Activated T-helper 1 cell treated with anti-CD3 and anti-CD28 coated beads, Interleukin-2, amount 50 U/mL, for 16 hours (primary cell): ENCODE measurements around the gene MAP3K4.
"Not testable (repeated sequence)": the region's sequence is repeated elsewhere in the genome, so short reads cannot be mapped to it uniquely, and the experiment has no call there.

ENCODE experiments used
- DNase-seq, 2 donors: peaks; one replicate each; pipeline ENCODE4 v3.0.0-alpha.2; 2020; ENCODE audit warnings: low read depth in 1 of 2, low spot score in 1 of 2

MAP3K4 gene

DNA sequence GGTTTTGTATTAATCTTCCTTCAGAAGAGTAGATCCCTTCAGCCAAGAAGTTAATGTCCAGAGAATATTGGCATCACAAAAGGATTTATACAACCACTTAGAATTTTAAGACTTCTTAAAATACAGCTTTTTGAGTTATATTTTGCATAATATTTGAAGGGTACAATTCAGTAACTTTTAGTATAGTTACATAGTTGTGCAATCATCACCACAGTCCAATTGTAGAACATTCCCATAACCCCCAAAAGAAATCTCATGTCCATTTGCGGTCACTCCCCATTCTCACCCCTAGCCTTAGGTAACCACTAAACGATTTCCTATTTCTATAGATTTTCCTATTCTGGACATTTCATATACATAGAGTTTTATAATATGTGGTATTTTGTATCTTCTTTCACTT is 126.4 kb downstream of the MAP3K4 start:
- DNase-seq: no peak

DNA sequence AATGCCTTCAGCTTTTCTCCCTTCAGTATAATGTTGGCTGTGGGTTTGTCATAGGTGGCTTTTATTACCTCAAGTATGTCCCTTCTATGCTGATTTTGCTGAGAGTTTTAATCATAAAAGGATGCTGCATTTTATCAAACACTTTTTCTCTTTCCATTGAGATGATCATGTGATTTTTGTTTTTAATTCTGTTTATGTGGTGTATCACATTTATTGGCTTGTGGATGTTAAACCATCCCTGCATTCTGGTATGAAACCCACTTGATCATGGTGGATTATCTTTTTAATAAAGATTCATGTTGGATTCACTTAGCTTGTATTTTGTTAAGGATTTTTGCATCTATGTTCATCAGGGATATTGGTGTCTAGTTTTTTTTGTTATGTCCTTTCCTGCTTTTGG is 131.8 kb downstream of the MAP3K4 start:
- not testable (repeated sequence) for DNase-seq

DNA sequence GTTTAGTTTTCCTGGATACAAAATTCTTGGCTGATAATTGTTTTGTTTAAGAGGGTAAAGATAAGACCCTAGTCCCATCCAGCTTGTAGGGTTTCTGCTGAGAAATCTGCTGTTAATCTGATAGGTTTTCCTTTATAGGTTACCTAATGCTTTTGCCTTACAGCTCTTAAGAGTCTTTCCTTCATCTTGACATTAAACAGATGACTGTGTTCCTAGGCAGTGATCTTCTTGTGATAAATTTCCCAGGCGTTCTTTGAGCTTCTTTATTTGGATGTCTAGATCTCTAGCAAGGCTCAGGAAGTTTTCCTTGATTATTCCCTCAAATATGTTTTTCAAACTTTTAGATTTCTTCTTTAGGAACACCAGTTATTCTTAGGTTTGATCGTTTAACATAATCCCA is 134.0 kb downstream of the MAP3K4 start:
- no peak for DNase-seq

DNA sequence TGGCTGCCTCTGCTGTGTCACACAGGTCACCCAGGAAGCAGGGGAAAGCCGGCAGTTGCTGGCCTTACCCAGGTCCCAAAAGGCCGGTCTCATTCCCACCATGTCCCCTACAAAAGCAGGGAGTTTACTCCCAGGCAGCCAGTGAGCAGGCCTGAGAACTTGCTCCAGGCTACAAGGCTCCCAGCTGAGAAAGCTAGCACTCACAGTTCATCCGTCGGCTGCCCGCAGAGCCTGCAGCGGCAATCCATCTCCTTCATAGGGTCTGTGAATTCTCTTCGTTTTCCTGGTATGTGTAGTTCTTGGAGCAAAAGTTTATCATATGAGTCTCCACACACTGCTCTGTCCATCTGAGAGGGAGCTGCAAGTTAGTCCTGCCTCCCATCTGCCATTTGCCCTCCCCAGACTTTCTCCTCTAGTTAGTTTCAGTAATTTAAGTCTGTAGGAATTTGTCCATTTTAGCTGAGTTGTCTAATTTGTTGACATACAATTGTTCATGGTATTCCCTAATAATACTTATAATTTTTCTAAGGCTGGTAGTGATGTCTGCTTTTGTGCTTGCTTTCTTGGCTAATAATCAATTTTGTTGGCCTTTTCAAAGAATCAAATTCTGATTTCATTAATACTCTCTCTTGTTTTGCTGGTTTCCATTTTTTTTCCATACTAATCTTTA is 135.6 kb downstream of the MAP3K4 start:
- DNase-seq: no peak

DNA sequence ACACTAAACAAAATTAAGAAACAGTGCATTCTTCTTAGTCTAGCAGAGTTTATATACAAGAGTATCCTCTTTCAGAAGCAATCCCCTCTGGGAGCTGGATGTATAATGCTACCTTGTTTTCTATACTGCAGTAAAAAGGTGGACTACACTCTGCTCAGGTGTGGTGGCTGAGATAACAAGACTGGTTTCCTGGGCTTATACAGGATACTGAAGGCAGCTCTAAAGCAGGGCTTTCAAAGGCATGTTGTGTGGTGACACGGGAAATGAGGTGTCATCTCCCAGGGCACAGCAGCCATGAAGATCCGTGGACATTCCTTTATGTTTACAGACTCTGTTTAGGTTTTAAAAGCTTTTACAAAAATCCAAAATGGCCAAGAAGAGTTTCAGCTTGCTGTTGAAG is 136.7 kb downstream of the MAP3K4 start:
- no peak for DNase-seq

DNA sequence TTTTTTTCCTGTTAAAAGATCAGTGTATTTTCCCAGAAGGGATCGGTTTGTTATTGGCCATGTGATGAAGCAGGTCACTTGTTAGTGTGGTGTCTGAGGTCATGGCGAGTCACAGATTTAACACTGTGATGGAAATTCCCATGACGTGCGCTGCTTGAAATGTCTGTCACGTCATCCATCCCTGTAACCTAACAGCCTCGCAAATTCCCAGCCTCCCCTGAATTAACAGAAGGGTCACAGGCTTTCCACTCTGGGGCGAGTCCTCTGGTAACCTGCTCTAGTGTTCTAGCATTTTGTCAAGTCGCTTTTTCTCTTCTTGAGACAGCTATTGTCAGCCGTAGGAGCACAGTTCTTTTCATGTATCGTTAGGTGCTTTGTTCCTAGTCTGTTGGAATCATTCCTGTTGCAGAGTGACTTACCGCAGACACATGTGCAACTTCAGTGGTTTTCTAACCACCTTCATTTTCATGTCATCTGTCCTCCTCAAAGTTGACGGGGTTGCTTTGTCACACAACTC is 137.2 kb downstream of the MAP3K4 start:
- DNase-seq: no peak

DNA sequence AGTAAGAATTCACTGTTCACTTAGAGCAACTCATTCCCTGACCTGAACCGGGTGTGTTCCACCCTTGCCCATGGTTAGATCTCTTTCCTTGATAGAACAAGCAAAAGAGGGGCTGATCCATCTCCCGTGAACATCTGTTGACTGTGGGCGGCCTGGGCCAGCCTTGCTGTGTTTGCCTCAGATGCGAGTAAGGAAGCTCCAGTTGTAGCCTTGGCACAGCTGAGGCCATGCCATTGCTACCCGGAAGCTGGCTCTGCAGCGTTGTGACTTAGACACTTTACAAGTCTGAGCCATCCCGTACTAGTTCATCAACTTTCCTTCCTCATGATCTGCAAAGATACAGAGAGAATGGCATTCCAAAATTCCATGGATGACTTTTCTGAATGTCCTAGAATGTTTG is 139.0 kb downstream of the MAP3K4 start:
- no peak for DNase-seq

DNA sequence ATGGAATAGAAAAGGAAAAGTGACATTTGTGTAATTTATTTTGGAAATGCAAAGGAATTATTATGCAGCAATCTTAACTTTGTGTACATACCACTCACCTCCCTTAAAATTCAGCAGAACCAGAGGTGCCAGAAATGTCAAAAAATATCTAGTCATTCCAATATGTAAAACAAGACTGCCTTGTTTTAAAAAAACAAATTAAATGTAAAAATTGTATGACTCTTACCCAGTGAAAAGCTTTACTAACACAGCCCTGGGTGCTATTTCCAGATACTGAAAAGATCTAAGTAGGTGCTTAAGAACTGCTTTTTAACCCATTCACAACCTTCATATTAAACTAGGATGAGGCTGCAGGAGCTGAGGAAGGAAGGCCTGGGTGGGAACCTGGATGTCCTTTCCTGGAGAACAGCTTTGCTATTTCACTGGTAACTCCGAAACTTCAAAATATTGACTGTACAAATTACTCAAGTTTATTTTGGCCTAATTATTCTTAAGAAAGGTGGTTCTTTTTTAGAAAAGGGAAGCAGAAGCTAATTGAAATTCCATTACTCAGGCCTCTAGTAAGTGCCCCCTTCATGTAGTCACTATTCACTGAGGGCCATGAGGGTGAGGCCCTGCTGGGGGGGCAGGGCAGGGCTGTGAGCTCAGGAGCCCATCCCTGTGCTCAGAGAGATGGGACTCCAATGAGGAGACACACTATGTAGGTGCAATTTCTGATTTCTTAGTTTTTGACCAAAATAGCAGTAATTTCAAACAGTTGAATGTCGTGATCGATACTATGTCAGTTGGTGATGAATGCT is 139.6 kb downstream of the MAP3K4 start:
- DNase-seq: no peak

DNA sequence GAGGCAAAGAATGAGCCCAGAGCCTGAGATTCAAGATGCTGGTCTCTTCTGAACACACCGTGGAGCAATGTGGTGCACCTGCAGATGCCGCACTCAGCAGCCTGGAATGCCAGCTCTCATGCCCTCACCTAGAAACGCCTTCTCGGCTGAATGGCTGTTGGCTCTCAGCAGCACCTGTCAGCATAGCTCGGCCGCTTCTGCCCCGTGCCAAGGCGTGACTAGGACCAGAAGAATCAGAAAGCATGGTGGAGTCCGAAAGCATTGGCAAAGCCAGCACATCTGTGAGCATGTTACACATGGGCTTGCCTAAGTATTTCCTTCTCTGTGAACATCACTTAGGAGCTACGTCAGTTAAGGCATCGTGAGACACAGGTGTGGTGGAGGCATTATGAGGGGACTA is 140.8 kb downstream of the MAP3K4 start:
- no peak for DNase-seq

DNA sequence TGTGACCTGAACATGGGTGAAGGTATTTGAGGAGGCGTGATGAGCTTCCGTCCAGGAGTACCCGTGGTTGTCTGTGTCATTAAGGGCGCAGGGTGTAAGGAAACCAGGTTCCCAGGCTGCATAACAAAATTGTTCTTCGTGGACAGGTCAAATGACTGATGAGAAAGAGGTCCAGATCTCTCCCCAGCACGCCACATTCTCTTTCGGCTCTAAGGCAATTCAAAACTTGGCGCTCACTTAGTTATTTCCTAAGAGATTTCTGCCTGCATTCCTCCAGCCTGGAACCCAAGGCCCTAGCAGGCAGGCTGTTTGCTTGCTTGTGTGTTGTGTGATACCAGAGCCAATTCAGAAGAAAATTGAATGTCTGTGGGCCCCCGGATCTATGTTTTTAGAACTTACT is 142.4 kb downstream of the MAP3K4 start:
- DNase-seq: no peak

DNA sequence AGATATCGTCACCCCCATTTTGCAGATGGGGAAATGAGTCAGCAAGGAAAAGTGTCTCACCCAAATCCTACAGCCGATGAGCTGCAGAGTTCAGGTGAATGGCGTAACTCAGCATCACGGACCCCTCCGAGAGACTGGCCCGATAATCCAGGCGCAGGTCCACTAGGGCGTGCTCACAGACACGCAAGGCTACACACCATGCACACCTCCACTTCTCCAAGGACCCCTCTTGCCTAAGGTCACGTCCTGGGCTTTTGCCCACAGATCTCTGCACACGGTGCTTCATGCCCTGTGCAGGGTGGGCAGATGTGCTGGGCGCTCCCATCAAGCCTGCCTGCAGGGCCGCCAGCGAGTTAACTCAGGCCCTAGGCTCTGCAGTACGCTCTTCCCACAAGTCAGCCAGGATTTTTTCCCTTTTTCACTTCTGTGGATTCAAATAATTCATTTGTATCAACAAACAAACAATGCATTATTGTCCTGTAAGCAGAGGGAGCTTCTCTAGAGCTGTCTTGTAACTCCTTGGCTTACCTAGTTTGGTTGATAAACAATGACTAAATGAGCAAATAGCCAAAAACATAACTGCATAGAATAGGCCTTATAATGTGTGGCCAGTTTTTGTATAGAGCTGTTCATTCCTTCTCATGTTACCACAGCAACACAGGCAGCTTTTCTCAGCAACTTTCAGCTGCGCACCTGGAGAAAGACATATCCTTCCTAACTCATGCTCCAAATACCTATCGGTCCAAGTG is 143.2 kb downstream of the MAP3K4 start:
- DNase-seq: no peak

DNA sequence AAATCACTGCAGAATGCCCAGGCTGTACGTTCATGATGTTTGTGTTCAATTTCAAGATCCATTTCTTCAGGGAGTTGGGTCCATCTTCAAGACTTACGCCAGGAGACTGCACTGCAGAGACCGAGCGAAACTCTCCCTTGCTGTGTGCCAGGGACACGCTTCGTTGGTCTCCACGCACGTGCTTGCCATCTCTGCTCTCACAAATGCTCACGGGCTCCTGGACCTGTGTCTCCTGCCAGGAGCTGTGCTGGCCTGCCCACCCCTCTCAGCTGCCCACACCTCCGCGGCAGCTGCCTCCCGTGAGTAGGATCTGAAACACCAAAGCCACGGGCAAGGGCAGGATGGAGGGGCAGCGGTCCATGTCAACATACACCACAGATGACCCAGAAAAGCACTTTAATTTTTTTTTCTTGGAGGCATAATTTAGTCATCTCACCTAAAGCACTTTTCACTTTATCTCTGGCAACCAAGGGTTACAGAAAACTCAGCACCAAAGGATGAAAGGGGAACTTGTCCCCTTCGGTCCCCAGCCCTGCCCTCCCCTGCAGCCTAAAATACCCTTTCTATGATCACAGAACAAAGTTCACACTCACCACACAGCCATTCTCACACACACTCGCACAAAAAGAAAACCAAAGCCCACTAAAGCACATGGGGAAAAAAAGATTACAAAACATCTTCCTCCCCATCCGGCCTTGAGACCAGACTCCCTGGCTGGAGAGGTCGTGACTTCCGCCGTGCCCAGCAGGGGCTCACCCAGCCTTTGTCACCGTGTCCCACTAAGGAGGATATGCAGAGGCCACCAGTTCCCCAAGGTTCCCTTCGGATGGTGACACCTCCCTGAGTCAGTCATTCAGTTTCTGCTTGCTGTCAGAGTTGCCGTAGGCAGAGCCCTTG is 144.4 kb downstream of the MAP3K4 start:
- DNase-seq: no peak

DNA sequence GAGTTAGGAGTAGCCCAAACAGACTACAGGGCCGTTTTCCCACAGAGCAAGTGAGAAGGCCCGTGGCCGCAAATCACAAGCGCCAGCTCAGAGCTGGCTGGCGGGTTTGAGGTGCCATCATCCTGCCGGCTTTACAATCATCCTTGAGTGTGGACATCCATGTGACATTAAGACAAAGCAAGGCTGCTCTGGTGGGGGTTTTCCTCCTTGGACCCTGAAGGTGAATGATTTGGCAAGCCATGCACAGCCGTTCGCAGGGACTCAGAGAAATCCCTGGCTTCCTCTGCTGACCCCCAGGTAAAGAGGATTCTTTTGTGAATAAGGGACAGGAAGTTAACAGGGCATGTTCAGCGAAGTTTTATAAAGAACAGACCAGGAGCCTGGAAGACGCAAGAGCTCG is 145.1 kb downstream of the MAP3K4 start:
- DNase-seq: no peak

DNA sequence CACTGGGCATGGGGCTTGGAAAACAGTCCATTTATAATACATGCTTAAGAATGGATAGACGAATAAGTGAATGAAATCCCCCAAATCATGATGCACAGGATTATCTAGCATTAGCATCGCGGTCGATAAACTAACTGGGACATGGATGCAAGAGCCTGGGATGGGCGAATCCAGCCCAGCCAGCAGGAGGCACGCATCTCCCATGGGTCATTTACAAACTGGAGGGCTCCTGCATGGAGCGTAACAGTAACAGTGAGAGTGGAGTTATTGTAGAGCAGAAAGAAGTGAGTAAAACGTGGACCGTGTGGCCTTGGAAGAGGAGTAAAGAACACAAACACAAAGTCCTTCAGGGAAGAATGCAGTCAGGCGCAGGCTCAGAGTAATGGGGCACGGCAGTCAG is 145.8 kb downstream of the MAP3K4 start:
- DNase-seq: no peak

DNA sequence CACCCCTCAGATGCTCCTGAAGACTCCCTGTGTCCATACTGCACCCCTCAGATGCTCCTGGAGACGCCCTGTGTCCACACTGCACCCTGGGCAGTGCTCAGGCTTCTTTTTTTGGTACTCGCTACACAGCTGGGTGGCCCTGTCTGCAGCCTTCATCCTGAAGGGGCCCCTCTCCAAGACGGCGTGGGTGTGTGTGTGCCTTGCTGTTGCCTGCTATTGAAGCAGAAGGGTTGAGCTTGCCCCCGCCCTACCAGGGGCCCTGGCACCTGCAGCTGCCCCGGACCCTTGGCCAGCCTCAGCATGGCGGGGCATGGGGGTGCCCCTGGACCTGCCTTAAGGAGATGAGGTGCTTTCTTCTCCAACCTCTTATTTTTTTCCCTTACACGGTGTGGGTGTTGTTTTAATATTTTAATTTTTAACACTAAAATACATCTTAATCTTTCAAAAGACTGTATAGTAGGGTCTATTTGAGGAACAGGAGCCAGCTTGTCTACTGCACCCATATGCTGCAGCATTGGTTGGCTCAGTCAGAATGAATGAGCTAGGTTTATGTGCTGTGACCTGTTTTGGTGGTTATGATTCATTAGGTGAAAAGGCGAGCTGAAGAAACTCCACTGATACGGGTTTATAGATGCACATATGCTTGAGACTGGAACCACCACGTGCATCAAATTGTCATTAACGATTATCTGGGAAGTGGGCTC is 146.4 kb downstream of the MAP3K4 start:
- DNase-seq: no peak

DNA sequence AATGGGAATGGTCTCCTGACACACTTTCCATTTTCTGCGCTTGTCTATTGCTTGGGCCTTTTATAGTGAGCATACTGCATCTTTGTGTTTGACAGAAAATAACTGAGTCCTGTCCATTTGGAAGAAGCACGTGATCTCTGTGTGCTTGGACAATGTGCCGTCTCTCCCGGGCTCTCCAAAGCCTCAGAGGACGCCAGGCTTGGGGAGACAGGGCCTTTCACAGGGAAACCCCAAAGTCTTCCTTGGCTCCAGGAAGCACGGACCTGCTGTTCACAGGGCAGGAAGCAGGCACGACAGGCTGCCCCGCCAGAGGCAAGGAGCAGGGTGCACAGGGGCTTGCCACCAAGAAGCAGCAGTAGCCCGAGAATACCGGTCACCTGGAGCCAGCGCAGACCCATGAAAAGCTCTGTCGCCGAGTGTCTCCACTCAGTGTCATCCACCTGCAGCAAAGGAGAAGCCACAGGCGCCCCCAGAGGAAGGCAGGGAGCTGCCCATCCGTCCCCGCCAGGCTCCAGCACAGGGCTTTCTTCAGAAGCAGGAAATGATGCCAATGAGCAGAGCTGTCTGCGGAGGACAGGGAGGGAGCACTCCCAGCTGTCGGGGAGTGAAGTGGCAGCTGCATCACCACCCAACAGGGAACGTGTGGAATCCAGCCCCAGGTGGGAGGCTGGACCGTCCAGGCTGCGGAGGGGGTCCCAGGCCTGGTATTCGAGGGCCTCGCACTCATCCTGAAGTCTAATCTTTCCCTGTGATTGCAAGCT is 147.2 kb downstream of the MAP3K4 start:
- no peak for DNase-seq

DNA sequence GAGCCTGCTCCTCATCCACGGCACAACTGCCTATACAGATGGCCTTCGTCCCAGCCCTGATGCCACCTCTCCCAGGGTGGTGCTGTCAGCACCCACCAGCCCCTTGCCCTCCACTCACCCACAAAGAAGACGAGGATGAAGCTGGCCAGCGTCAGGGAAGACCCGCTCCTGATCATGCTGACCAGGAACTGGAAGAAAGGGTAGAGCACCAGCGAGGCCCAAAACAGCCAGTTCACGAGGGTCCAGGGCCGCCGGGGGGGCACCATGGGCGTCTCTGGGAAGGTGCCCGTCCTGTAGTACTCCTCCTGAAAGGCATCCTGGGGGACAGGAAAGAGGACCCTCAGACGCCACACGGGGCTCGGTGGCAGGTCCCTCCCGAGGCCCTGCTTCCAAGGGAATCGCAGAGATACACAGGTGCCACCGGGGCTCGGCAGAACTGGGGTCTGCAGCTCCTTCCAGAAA is 147.8 kb downstream of the MAP3K4 start:
- no peak for DNase-seq

DNA sequence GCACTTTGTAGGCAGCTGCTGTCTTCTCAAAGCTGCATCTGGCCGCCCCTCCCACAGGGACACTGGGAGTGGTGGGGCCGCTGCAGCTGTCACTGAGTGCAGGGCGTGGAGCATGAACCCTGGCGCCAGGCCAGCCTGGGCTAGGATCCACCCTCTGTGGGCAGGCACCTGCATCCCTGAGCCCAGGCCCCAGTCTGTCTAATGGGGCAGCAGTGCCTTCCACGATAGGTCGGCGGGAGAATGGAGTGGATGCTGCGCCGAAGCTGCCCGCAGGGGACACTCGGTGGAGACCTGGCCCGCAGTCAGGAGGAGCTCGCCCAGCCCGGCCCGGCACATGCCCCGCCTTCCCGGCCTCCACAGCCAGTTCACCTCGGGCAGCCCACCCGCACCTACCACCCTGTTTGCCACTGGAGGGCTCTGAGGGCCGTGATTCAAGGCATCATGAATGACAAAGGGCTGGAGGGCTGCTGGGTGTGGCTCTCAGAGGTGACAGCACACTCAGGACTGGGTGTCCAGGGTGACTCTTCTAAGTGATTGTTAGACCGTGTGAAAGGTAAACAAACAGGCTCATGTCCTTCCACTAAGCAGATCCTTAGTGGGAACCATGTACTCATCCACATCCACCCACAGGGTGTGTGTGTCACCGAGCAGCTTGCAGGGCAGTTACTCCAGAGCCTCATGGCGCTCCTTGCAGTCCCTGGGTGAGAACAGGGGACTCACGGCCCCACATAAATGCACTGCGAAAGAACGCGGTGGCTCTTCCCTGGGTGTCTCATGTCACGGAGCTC is 148.4 kb downstream of the MAP3K4 start:
- no peak for DNase-seq

DNA sequence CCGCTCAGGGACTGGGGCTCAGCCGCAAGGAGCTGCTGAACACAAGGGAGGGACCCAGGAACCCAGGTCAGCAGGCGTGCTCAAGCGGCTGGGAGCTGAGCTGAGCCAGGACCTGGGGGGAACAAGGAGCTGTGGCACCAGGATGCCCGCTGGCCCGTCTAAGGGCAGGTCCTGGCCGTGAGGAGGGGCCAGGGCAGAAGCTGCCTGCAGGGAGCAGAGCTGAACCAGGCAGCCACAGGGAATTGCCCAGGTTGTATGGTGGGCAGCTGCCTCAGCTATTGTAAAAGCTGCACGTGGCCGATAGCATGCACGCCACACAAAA is 148.9 kb downstream of the MAP3K4 start:
- DNase-seq: no peak
